Heart right ventricle (tissue), 16 donors: ENCODE data around the gene KLHL17. TPM values are rescaled to one million over a fixed set of nuclear protein-coding genes. Genes with fewer than 3 reads are reported as not detected.

Experiments used
- ATAC-seq, 8 donors: fragments of 200-7000 bp; cut with Tn5 transposase; one replicate each; pipeline ENCODE4 v1.9.1; 2020; ENCODE audit warnings: mild to moderate bottlenecking in 8 of 8, moderate library complexity in 8 of 8, moderate number of reproducible peaks in 1 of 8
- DNase-seq, 2 donors: peaks; one replicate each; pipeline ENCODE4 v3.0.0-alpha.2; 2020
- H3K27ac ChIP-seq, 10 donors: fragments of 200-600 bp; sonication (generic) in 2 of 10; one replicate each; pipeline versions ENCODE4 v1.5.0 to v1.8.0; 2020 to 2022; ENCODE audit warnings: mild to moderate bottlenecking in 3 of 10
- H3K27me3 ChIP-seq, 7 donors: fragments of 200-600 bp; one replicate each; pipeline ENCODE4 v1.8.0; 2021 to 2022; ENCODE audit warnings: mild to moderate bottlenecking in 2 of 7
- H3K36me3 ChIP-seq, 9 donors: fragments of 200-600 bp; sonication (generic) in 1 of 9; one replicate each; pipeline versions ENCODE4 v1.5.0 to v1.8.0; 2020 to 2022; ENCODE audit warnings: mild to moderate bottlenecking in 2 of 9
- H3K4me1 ChIP-seq, 9 donors: fragments of 200-600 bp; sonication (generic) in 1 of 9; one replicate each; pipeline versions ENCODE4 v1.5.0 to v1.8.0; 2020 to 2022; ENCODE audit warnings: mild to moderate bottlenecking in 4 of 9
- H3K4me3 ChIP-seq, 10 donors: fragments of 200-600 bp; sonication (generic) in 2 of 10; one replicate each; pipeline versions ENCODE4 v1.5.0 to v1.8.0; 2020 to 2022; ENCODE audit warnings: mild to moderate bottlenecking in 7 of 10, moderate library complexity in 2 of 10
- H3K9me3 ChIP-seq, 11 donors: fragments of 200-600 bp in 10 of 11; sonication (generic) in 2 of 11; one replicate each; pipeline versions ENCODE4 v1.5.0 to v1.8.0; 2013 to 2022; ENCODE audit warnings: mild to moderate bottlenecking in 2 of 11, control low read depth in 1 of 11, moderate library complexity in 1 of 11
- CTCF ChIP-seq, 9 donors: fragments of 200-600 bp; sonication (generic) in 2 of 9; IDR thresholded peaks; one replicate each; pipeline versions ENCODE4 v1.5.0 to v1.8.0; 2021 to 2022; ENCODE audit warnings: antibody characterized with exemption in 9 of 9, mild to moderate bottlenecking in 5 of 9, moderate library complexity in 1 of 9
- WGBS, 2 donors: extraction: QIAGEN DNeasy Blood & Tissue Kit; methylation state at CpG; one replicate each; pipeline ENCODE4 v1.1.7; 2013; ENCODE audit warnings: inconsistent platforms in 1 of 2; 5-methylcytosine and 5-hydroxymethylcytosine counted together
- intact Hi-C, 10 donors: fragments of 100-400 bp; cut with DNase I; formaldehyde crosslinking; loops; one replicate each; pipeline versions ENCODE4 v1.11.1 to v1.14.2; 2022
- polyA plus RNA-seq, 2 donors: library from polyadenylated mRNA; stranded (reverse); fragments of 200-250 nt; gene quantifications; one replicate each; pipeline ENCODE4 v1.2.3, GENCODE V29; 2013
- total RNA-seq, 10 donors: library from RNA; stranded (reverse); fragmentation: NEBNext Ultra II Directional in 3 of 10; extraction: Animal tissue kit (Norgen Biotek cat#: 25700) in 3 of 10; gene quantifications; one replicate each; pipeline versions ENCODE4 v1.2.1 to v1.2.4, GENCODE V29; 2021 to 2023
- donor health status: Arrhythmogenic right ventricular cardiomyopathy.
- donor health status: ischemic (EF 13 %, LVEDD 7.1; RV severe dilation, severe dysfunction).
- donor health status: healthy with polysubstance abuse.
- donor health status: DM: no; HTN: yes; CAD: no.
- donor health status: DM: no; HTN: no; CAD: no.
- donor health status: ischemic (EF 25% LVEDD 6.9; RV normal size, moderate dysfunction).
- donor health status: ischemic (EF 25% LVEDD 5.7; RV mildly dilated, moderate dysfunction).
- donor health status: healthy.
- donor health status: DM: yes; HTN: yes; CAD: no.
- donor health status: Ischemic cardiomyopathy.
- donor health status: ischemic (EF 35%, LVEDD 5.7; RV mildly dilated, moderate dysfunction).
- donor health status: nonischemic (EF 11% LVEDD 7.7; RV severe dilation, severe dysfunction).
- donor health status: DM: yes; HTN: yes; CAD: no.
- donor health status: PGD.
- donor health status: ischemic (EF 29% LVEDD 5.4; RV normal size, mild dysfunction).
- donor health status: nonischemic (EF 23%, LVEDD 6.1; RV moderate dilation, normal function).

Gene KLHL17
- total and polyA plus RNA-seq, 12 donors = 1.3 to 10.2 (median 3.7) TPM

DNA sequence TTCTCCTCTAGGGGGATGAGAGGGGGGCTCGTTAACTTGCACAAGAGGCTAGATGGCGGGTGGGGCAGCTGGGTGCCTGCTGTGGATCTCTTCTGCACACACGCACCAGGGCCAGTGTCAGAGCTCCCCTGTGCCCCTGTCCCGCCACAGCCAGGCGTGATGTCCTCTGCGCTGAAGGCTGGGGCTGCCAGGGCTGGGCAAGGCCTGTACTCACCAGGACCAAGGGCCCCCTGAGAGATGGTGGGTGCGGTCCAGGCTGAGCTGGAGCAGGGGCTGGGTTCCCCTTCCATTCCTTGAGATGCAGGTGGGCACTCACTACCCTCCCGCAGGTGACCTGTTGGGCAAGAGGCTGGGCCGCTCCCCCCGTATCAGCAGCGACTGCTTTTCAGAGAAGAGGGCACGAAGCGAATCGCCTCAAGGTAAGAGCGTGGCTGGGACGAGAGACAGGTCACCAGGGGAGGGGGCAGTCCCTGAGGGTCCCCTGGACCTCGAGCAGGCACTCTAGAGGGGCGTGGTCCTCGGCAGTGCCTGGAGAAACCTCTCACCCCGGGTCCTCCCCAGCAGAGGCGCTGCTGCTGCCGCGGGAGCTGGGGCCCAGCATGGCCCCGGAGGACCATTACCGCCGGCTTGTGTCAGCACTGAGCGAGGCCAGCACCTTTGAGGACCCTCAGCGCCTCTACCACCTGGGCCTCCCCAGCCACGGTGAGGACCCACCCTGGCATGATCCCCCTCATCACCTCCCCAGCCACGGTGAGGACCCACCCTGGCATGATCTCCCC is 21.5 kb upstream of the KLHL17 start:
- no peaks in the 10 kb centered on the region for H3K9me3 ChIP-seq
- H3K27me3 ChIP-seq = peaks cover 27 to 90% (median 78%) of the 10 kb centered on the region in 7 donors
- H3K36me3 ChIP-seq = no peaks in the 10 kb centered on the region
- ATAC-seq (no peak), DNase-seq (no peak)
- 68% methylated on average over 30 of the region's 30 CpGs for WGBS, 2 donors
- intact Hi-C loops = loop anchor here in 2 of 10 donors (2.0 to 5.0 kb wide), 2 partner anchors 34 to 37 kb away; no protein-coding TSS in a partner anchor
- peak overlapping the region in 1 of 10 donors; percentile 51 for H3K27ac ChIP-seq
- no peak for TF ChIP-seq CTCF (IDR thresholded peaks at IDR 0.05)
- H3K4me3 ChIP-seq = no peak overlapping the region
- H3K4me1 ChIP-seq = peaks cover 6 to 58% (median 43%) of the 10 kb centered on the region in 9 donors

DNA sequence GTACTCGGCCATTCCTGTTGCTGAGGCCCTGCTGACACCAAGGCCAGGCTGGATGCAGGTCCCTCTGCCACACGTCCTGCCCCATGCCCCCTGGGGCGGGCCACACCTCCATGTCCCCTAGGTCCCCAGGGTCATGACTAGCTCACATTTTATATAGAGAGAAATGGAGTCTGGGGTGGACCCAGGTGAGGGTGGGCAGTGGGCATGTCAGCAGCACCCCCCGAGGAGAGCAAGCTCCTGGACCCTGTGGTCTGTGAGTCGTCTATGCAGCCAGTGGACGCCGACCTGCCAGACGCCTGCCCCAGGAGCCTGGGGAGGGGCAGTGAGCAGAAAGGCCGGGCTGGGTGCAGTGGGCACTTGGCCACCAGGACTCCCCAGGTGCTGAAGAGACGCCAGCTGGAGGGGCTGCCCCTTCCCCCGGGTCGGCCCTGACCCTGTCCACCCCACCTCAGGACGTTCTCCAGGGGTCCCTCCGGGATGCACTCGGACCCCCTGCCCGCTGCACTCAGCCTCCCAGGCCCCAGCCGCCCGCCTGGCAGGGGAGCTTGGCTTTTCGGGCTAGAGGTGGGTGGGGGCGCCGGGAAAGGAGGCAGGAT is 20.8 kb upstream of the KLHL17 start:
- H3K4me1 ChIP-seq = peaks cover 6 to 65% (median 43%) of the 10 kb centered on the region in 9 donors
- no peak for DNase-seq
- intact Hi-C loops = loop anchor here in 3 of 10 donors (2.0 to 5.0 kb wide), 3 partner anchors 19 to 37 kb away; no protein-coding TSS in a partner anchor
- WGBS, 2 donors = 14 to 17% methylated on average over 21 of the region's 21 CpGs
- peak overlapping the region in 3 of 10 donors; percentile 9 to 51 (median 16) for H3K27ac ChIP-seq
- no peaks in the 10 kb centered on the region for H3K9me3 ChIP-seq
- peak overlapping the region in 8 of 10 donors; percentile 21 to 51 (median 48) for H3K4me3 ChIP-seq
- H3K27me3 ChIP-seq = peaks cover 27 to 90% (median 78%) of the 10 kb centered on the region in 7 donors
- no peak for ATAC-seq
- H3K36me3 ChIP-seq = peaks cover 0 to 4% (median 0%) of the 10 kb centered on the region in 9 donors
- TF ChIP-seq CTCF (IDR thresholded peaks at IDR 0.05) = no peak

DNA sequence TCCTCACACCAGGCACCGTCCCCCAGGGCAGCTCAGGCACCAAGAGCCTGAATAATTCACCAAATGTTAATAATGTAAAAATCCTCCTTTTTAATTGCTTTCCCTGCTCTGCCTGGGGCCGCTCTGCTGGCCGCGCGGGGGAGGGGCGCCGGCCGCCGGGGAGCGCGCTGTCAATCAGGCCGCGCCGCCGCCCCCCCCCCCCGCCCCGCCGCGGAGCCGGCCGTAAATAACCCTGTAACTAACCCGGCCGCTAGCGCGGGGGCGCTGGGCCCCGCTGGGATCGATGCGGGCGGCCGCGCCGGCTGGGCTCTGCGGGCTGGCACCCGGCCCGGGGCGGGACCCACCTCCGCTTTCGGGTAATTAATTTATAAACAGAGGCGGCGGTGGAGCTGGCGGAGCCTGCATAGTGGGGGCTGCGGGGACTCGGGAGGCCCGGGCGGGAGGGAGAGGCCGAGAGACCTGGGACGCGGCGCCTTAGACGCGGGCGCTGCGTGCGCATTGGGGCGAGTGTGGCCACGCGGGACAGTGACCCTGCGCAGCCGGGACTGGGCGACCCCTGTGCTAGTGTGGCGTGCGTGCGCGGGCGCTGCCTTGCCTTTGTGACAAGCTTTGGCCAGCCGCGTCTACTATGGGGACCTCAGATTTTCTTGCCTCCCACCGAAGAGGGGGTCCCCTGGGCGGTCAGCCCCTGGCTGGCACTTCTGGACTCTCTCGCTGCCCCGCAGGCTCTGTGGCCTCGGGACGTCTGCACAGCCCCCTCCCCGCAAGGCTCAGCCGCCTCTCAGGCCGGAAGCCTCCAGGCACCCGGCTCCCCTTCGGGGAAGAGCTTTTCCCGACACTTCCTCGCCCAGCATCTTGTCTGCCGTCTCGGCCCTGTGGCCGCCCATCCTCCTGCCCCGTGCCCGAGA is 20.0 kb upstream of the KLHL17 start:
- Histone ChIP-seq H3K27ac (peak overlapping the region in 8 of 10 donors; percentile 36 to 82 (median 64)), H3K36me3 (peaks cover 0 to 11% (median 5%) of the 10 kb centered on the region in 9 donors), H3K27me3 (peaks cover 22 to 83% (median 72%) of the 10 kb centered on the region in 7 donors), H3K4me3 (peak overlapping the region in 9 of 10 donors; percentile 25 to 51 (median 48)), H3K4me1 (peaks cover 6 to 64% (median 43%) of the 10 kb centered on the region in 9 donors), H3K9me3 (no peaks in the 10 kb centered on the region)
- TF ChIP-seq CTCF (IDR thresholded peaks at IDR 0.05) = peak in 4 of 9 donors; percentile 7 to 44 (median 32)
- 0 to 1% methylated on average over 79 to 85 of the region's 86 CpGs for WGBS, 2 donors
- intact Hi-C loops = loop anchor here in 1 of 10 donors (2.0 kb wide), 1 partner anchor 20 kb away; no protein-coding TSS in a partner anchor
- DNase-seq = peak; percentile 63 to 67
- peak in 7 of 8 donors; percentile 15 to 46 (median 23) for ATAC-seq
